Motor neuron (in vitro differentiated cells): ENCODE measurements around the gene APOLD1. TPM values are rescaled to one million over a fixed set of nuclear protein-coding genes. Genes with fewer than 3 reads are reported as not detected.
A peak's percentile ranks its signal among the peaks of the same experiment; 100 is the strongest.
"Not testable (repeated sequence)": the region's sequence is repeated elsewhere in the genome, so short reads cannot be mapped to it uniquely, and the experiment has no call there.

ENCODE experiments used
- ATAC-seq, 8 experiments: fragments of 200-7000 bp; cut with Tn5 transposase; replicated peaks in 6 of 8; 2 replicates each; pipeline ENCODE4 v1.8.0; 2021; ENCODE audit warnings: mild to moderate bottlenecking in 8 of 8, moderate library complexity in 8 of 8
- H3K27ac ChIP-seq, 2 donors: fragments of 250-450 bp; sonication (Bioruptor Pico); 2 replicates each; pipeline ENCODE4 v1.9.0; 2021; ENCODE audit warnings: antibody characterized with exemption in 2 of 2, mild to moderate bottlenecking in 2 of 2, moderate library complexity in 1 of 2
- H3K4me1 ChIP-seq, 2 donors: fragments of 250-450 bp; sonication (Bioruptor Pico); replicated peaks in 1 of 2; 2 replicates each; pipeline ENCODE4 v1.6.1; 2021; ENCODE audit warnings: antibody characterized with exemption in 2 of 2, mild to moderate bottlenecking in 2 of 2, moderate library complexity in 1 of 2
- H3K4me3 ChIP-seq, 5 donors: fragments of 250-450 bp; sonication (Bioruptor Pico); 2 replicates each; pipeline ENCODE4 v1.9.0; 2021; ENCODE audit warnings: antibody characterized with exemption in 5 of 5, mild to moderate bottlenecking in 5 of 5, moderate library complexity in 4 of 5
- WGBS, 10 experiments: fragments of 450-650 bp; shearing (Covaris generic); methylation state at CpG; one replicate each; pipeline ENCODE4 v1.0.0; 2022; 5-methylcytosine and 5-hydroxymethylcytosine counted together
- in situ Hi-C, 9 experiments: fragments of 400-800 bp; cut with MboI; loops; one replicate each; pipeline ENCODE4 v1.15.0; 2021; ENCODE audit warnings: low sequenced_read_pairs in 9 of 9, low pct_unique_long_range_greater_than_20kb in 2 of 9; ENCODE audit not compliant: unreplicated experiment in 9 of 9
- total RNA-seq, 8 experiments: library from RNA; unstranded; fragments of 300-600 nt; gene quantifications; 2 replicates each; pipeline versions ENCODE4 v1.2.3 to v1.2.4, GENCODE V29; 2022

APOLD1 gene
- total RNA-seq, 8 experiments from 2014 or later: 2.0 to 29.5 (median 4.2) TPM

- in situ Hi-C loops: no loop called here
- Histone ChIP-seq H3K4me3 (no peak overlapping the region), H3K27ac (no peak overlapping the region), H3K4me1 (peaks cover 2 to 8% of the 10 kb centered on the region in 2 donors)
- WGBS, 10 experiments: 51 to 100% (median 100%) methylated on average over 2 of the region's 2 CpGs; no CpG with 5 or more reads in 2 of the 10 experiments
- no peak for ATAC-seq
These were observed 33.8 kb downstream of the APOLD1 start for GRCh38 chr12:12819221-12819620.

GRCh38 chr12:12819752-12820311, 34.4 kb downstream of the APOLD1 start:
- peak in 5 of 8 experiments; percentile 21 to 94 (median 78) for ATAC-seq
- in situ Hi-C loops: no loop called here
- WGBS, 10 experiments: 0 to 100% (median 58%) methylated on average over 1 to 2 of the region's 2 CpGs; no CpG with 5 or more reads in 3 of the 10 experiments
- Histone ChIP-seq H3K4me1 (peaks cover 0 to 1% of the 10 kb centered on the region in 2 donors), H3K27ac (no peak overlapping the region), H3K4me3 (no peak overlapping the region)

- H3K4me1 ChIP-seq, H3K4me3 ChIP-seq, H3K27ac ChIP-seq, in situ Hi-C loops, ATAC-seq: not testable (repeated sequence)
- 70 to 100% (median 98%) methylated on average over 2 to 10 of the region's 11 CpGs; no CpG with 5 or more reads in 2 of the 10 experiments for WGBS, 10 experiments
These were observed 34.9 kb downstream of the APOLD1 start for GRCh38 chr12:12820376-12820775.

- ATAC-seq: no peak
- in situ Hi-C loops: no loop called here
- no peak overlapping the region for H3K27ac ChIP-seq
- no peaks in the 10 kb centered on the region for H3K4me1 ChIP-seq
- WGBS, 10 experiments: 92 to 100% (median 93%) methylated on average over 3 to 6 of the region's 6 CpGs
- H3K4me3 ChIP-seq: no peak overlapping the region
These were observed 36.5 kb downstream of the APOLD1 start for GRCh38 chr12:12821975-12822374.

GRCh38 chr12:12822886-12823285, 37.4 kb downstream of the APOLD1 start:
- Histone ChIP-seq H3K4me1 (no peaks in the 10 kb centered on the region), H3K27ac (no peak overlapping the region), H3K4me3 (no peak overlapping the region)
- in situ Hi-C loops: no loop called here
- no peak for ATAC-seq
- WGBS, 10 experiments: 75 to 100% (median 100%) methylated on average over 1 to 3 of the region's 4 CpGs; no CpG with 5 or more reads in 1 of the 10 experiments

GRCh38 chr12:12823300-12823699, 37.8 kb downstream of the APOLD1 start:
- in situ Hi-C loops: no loop called here
- H3K27ac ChIP-seq: no peak overlapping the region
- ATAC-seq: no peak

GRCh38 chr12:12823811-12824210, 38.4 kb downstream of the APOLD1 start:
- Histone ChIP-seq H3K4me1 (no peaks in the 10 kb centered on the region), H3K4me3 (no peak overlapping the region), H3K27ac (no peak overlapping the region)
- WGBS, 10 experiments: 80 to 100% (median 95%) methylated on average over 1 to 5 of the region's 5 CpGs; no CpG with 5 or more reads in 1 of the 10 experiments
- in situ Hi-C loops: no loop called here
- ATAC-seq: no peak

More at GRCh38 chr12:12823300-12823699, 37.8 kb downstream of the APOLD1 start:
- 17 to 94% (median 69%) methylated on average over 2 of the region's 2 CpGs; no CpG with 5 or more reads in 3 of the 10 experiments for WGBS, 10 experiments
- H3K4me1 ChIP-seq: no peaks in the 10 kb centered on the region
- H3K4me3 ChIP-seq: no peak overlapping the region

GRCh38 chr12:12835378-12836146, 50.1 kb downstream of the APOLD1 start:
- in situ Hi-C loops: loop anchor here in 1 of 9 experiments (10.0 kb wide), 1 partner anchor 69 kb away; no protein-coding TSS in a partner anchor
- ATAC-seq: peak in 1 of 8 experiments; percentile 11
- no peak overlapping the region for H3K4me3 ChIP-seq
- WGBS, 10 experiments: 80 to 100% (median 94%) methylated on average over 1 to 7 of the region's 7 CpGs; no CpG with 5 or more reads in 1 of the 10 experiments
- H3K4me1 ChIP-seq: no peaks in the 10 kb centered on the region
- no peak overlapping the region for H3K27ac ChIP-seq

- ATAC-seq: no peak
- WGBS, 10 experiments: 61 to 100% (median 90%) methylated on average over 1 to 4 of the region's 6 CpGs; no CpG with 5 or more reads in 1 of the 10 experiments
- H3K4me3 ChIP-seq: no peak overlapping the region
- H3K27ac ChIP-seq: no peak overlapping the region
- in situ Hi-C loops: loop anchor here in 1 of 9 experiments (10.0 kb wide), 1 partner anchor 68 kb away; no protein-coding TSS in a partner anchor
- no peaks in the 10 kb centered on the region for H3K4me1 ChIP-seq
These were observed 51.1 kb downstream of the APOLD1 start for GRCh38 chr12:12836571-12836970.

GRCh38 chr12:12837025-12837812, 51.8 kb downstream of the APOLD1 start:
- 0 to 64% (median 40%) methylated on average over 1 to 6 of the region's 15 CpGs; no CpG with 5 or more reads in 5 of the 10 experiments for WGBS, 10 experiments
- H3K4me1 ChIP-seq: no peaks in the 10 kb centered on the region
- no peak overlapping the region for H3K27ac ChIP-seq
- H3K4me3 ChIP-seq: no peak overlapping the region
- in situ Hi-C loops: loop anchor here in 1 of 9 experiments (10.0 kb wide), 1 partner anchor 68 kb away; no protein-coding TSS in a partner anchor
- peak; percentile 38 to 84 (median 64) for ATAC-seq

GRCh38 chr12:12837813-12838153, 52.3 kb downstream of the APOLD1 start:
- ATAC-seq: no peak
- Histone ChIP-seq H3K4me1 (no peaks in the 10 kb centered on the region), H3K4me3 (no peak overlapping the region), H3K27ac (no peak overlapping the region)
- in situ Hi-C loops: loop anchor here in 1 of 9 experiments (10.0 kb wide), 1 partner anchor 67 kb away; no protein-coding TSS in a partner anchor
- 80 to 100% (median 100%) methylated on average over 1 to 3 of the region's 3 CpGs; no CpG with 5 or more reads in 4 of the 10 experiments for WGBS, 10 experiments

GRCh38 chr12:12839003-12839395, 53.5 kb downstream of the APOLD1 start:
- no peak for ATAC-seq
- in situ Hi-C loops: loop anchor here in 1 of 9 experiments (10.0 kb wide), 1 partner anchor 66 kb away; no protein-coding TSS in a partner anchor
- Histone ChIP-seq H3K4me3 (no peak overlapping the region), H3K4me1 (no peaks in the 10 kb centered on the region), H3K27ac (no peak overlapping the region)
- 17 to 100% (median 100%) methylated on average over 1 of the region's 1 CpG; no CpG with 5 or more reads in 3 of the 10 experiments for WGBS, 10 experiments
